Activated T-cell treated with anti-CD3 and anti-CD28 coated beads, Interleukin-2, amount 50 U/mL, for 24 hours (primary cell): ENCODE data around the gene ADAM12.
"Not testable (repeated sequence)": the region's sequence is repeated elsewhere in the genome, so short reads cannot be mapped to it uniquely, and the experiment has no call there.

ENCODE experiments used
- DNase-seq: peaks from one replicate; pipeline ENCODE4 v3.0.0-alpha.2; 2020
- H3K27ac Mint-ChIP-seq: 2 replicates; pipeline ENCODE4 v1.8.0; 2020; ENCODE audit warnings: mild to moderate bottlenecking, mixed read lengths
- H3K27me3 Mint-ChIP-seq: 2 replicates; pipeline ENCODE4 v1.8.0; 2020; ENCODE audit warnings: mixed read lengths
- H3K36me3 Mint-ChIP-seq: 2 replicates; pipeline ENCODE4 v1.8.0; 2020; ENCODE audit warnings: low read depth, mixed read lengths
- H3K4me1 Mint-ChIP-seq: 2 replicates; pipeline ENCODE4 v1.8.0; 2020; ENCODE audit warnings: low read depth, mixed read lengths
- H3K4me3 Mint-ChIP-seq: 2 replicates; pipeline ENCODE4 v1.8.0; 2020; ENCODE audit warnings: mild to moderate bottlenecking, moderate library complexity, mixed read lengths
- H3K9me3 Mint-ChIP-seq: 2 replicates; pipeline ENCODE4 v1.8.0; 2020; ENCODE audit warnings: mixed read lengths

ADAM12 gene

DNA sequence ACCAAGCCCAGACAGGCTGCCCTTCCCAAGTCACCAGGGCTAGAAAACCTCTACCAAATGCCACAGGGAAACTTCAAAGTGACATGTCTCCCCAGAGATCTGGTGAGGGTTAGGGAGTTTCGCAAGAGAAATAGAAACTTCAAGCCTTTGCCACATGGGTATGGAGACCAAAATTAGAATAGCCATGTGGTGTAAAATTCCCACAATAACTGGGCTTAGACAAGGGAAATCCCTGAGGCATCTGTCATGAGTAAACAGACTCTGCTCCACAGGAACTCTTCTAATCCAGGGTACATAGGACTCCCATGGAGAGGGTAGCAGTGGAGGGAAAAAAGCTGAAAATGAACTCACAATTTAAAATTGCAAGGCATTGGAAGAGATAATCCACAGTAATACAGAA is 14.3 kb downstream of the ADAM12 start:
- H3K4me3 Mint-ChIP-seq = no peak overlapping the region
- no peaks in the 10 kb centered on the region for H3K27me3 Mint-ChIP-seq
- peaks cover 4% of the 10 kb centered on the region for H3K9me3 Mint-ChIP-seq
- DNase-seq = no peak
- H3K27ac Mint-ChIP-seq = no peak overlapping the region
- no peaks in the 10 kb centered on the region for H3K36me3 Mint-ChIP-seq
- H3K4me1 Mint-ChIP-seq = no peaks in the 10 kb centered on the region

DNA sequence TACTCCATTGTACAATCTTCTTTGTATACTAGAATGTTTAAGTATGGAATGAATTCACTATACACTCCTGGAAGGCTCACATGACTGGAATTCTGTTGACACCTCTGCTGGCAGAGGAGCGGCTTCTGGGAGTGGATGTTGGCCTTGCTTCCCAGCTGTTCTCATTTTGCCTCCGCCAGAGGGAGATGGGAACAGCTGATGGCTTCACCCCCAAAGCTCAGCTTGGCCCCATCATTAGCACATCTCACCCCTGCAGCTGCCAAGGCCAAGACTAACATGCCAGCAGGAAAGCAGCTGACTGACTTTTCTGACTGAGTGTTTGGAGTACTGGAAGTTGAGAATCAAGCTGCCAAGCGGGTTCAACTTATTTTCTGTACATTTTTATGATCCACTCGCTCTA is 15.1 kb downstream of the ADAM12 start:
- H3K36me3 Mint-ChIP-seq = no peaks in the 10 kb centered on the region
- no peak overlapping the region for H3K27ac Mint-ChIP-seq
- no peak for DNase-seq
- no peaks in the 10 kb centered on the region for H3K27me3 Mint-ChIP-seq
- H3K9me3 Mint-ChIP-seq = peaks cover 4% of the 10 kb centered on the region
- no peak overlapping the region for H3K4me3 Mint-ChIP-seq
- no peaks in the 10 kb centered on the region for H3K4me1 Mint-ChIP-seq

DNA sequence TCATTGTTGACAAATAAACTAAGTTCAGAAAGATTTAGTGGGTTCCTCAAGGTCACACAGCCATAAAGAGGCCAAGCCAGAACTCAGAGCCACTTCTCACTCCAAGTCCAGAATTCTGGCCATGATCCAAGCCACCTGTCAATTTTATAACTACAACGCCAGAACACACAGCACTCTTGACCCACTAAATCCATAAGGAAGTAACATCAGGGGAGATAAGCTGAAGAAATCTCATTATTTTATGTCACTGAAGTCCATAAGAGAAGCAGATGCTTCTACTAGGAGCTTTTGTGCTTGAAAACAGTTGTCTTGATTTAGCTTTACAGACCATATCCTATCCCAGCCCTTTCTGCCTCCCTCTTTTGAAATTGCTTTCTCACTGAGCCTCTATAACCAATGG is 15.9 kb downstream of the ADAM12 start:
- no peak overlapping the region for H3K27ac Mint-ChIP-seq
- H3K36me3 Mint-ChIP-seq = no peaks in the 10 kb centered on the region
- no peak overlapping the region for H3K4me3 Mint-ChIP-seq
- DNase-seq = no peak
- no peaks in the 10 kb centered on the region for H3K27me3 Mint-ChIP-seq
- H3K9me3 Mint-ChIP-seq = peaks cover 4% of the 10 kb centered on the region
- no peaks in the 10 kb centered on the region for H3K4me1 Mint-ChIP-seq

DNA sequence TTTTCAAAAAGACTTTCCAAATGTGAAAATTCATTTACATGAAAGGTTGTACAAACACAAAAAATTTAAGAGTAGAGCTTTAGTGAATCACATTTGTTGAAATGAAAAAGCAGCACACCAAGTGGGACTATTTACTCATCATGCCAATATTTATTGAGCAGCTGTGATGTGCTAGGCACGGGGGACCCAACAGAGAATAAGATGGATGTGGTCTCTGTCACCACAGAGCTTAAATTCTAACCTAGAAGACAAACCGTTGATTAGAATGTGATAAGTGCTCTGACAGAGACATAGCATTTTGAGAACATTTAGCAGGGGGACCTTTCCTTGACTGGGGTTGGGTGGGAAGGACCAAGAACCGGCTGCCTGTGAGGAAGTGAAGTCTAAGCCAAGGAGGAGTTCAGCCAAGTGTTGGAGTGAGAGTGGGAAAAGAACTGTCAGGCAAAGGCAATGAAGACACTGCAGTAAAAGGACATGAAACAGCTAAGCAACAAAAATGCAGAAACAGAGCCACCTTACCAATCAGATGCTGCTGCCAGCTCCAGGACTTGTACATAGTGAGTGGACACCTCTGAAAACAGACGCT is 19.1 kb downstream of the ADAM12 start:
- Mint-ChIP-seq H3K36me3 (no peaks in the 10 kb centered on the region), H3K4me3 (no peak overlapping the region)

DNA sequence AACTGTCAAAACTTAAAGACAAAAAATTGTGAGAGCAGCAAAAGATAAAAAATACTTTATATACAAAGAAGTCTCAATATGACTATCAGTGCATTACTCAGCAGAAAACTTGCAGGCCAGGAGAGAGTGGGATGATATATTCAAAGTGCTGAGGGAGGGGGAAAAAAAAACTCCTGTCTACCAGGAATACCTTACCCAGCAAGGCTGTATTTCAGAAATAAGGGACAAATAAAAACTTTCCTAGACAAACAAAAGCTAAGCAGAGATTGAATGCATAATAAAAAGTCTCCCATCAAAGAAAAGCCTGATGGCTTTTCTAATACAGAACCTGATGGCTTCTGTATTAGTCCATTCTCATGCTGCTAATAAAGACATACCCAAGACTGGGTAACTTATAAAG is 31.1 kb downstream of the ADAM12 start:
- DNase-seq = no peak
- Mint-ChIP-seq H3K36me3 (no peaks in the 10 kb centered on the region), H3K9me3 (peaks cover 46% of the 10 kb centered on the region), H3K27me3 (no peaks in the 10 kb centered on the region), H3K4me3 (no peak overlapping the region), H3K27ac (no peak overlapping the region), H3K4me1 (no peaks in the 10 kb centered on the region)

More for the DNA sequence above, 19.1 kb downstream of the ADAM12 start:
- Mint-ChIP-seq H3K27me3 (no peaks in the 10 kb centered on the region), H3K9me3 (peaks cover 4% of the 10 kb centered on the region), H3K4me1 (no peaks in the 10 kb centered on the region), H3K27ac (no peak overlapping the region)
- no peak for DNase-seq

DNA sequence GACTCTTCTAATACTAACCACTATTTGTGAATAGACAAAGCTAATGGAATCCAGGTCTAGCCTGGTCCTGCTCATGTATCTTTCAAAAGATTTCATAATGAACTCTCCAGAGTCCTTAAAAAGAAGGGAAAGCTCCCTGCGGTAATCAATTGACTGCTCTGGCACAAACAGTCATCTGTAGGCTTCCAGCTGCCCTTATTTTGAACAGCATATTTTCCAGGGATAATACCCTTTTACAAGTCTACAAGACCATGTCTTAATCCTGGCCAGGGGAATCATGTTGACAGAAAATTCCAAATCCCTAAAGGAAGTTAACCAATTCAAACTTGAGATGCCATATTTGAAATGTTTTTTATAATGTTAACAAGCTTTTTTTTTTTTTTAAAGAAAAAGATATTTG is 34.6 kb downstream of the ADAM12 start:
- H3K27ac Mint-ChIP-seq = no peak overlapping the region
- no peaks in the 10 kb centered on the region for H3K27me3 Mint-ChIP-seq
- H3K9me3 Mint-ChIP-seq = peaks cover 29% of the 10 kb centered on the region
- no peak overlapping the region for H3K4me3 Mint-ChIP-seq
- DNase-seq = no peak
- no peaks in the 10 kb centered on the region for H3K36me3 Mint-ChIP-seq
- H3K4me1 Mint-ChIP-seq = no peaks in the 10 kb centered on the region

DNA sequence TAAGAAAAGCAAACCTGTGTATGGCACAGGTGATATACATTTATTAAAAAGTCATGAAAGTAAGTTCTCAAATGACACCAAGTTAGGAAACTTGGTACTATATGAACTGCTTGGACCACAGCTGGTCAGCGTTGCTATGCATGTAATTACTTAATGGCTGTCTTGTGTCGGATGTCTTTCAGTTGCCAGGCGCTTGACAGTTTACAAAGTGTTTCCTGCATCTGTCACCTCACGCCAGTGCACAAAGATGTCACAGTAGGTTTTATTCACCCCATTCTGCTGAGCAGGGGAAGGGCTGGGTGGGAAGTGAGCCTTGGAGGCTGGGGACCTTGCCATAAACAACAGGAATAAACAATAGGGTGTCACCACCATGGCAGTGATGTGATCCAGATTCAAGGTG is 35.8 kb downstream of the ADAM12 start:
- H3K27me3 Mint-ChIP-seq = no peaks in the 10 kb centered on the region
- no peak overlapping the region for H3K27ac Mint-ChIP-seq
- peaks cover 21% of the 10 kb centered on the region for H3K9me3 Mint-ChIP-seq
- no peaks in the 10 kb centered on the region for H3K36me3 Mint-ChIP-seq
- H3K4me3 Mint-ChIP-seq = no peak overlapping the region
- no peak for DNase-seq
- H3K4me1 Mint-ChIP-seq = no peaks in the 10 kb centered on the region

GRCh38 chr10:126351021-126351420 is 37.3 kb downstream of the ADAM12 start:
- H3K4me1 Mint-ChIP-seq = no peaks in the 10 kb centered on the region
- no peak overlapping the region for H3K27ac Mint-ChIP-seq
- H3K27me3 Mint-ChIP-seq = no peaks in the 10 kb centered on the region
- H3K36me3 Mint-ChIP-seq = no peaks in the 10 kb centered on the region
- no peak for DNase-seq
- H3K9me3 Mint-ChIP-seq = peaks cover 11% of the 10 kb centered on the region
- H3K4me3 Mint-ChIP-seq = no peak overlapping the region

GRCh38 chr10:126350216-126350992 is 37.9 kb downstream of the ADAM12 start:
- no peak for DNase-seq
- H3K9me3 Mint-ChIP-seq = peaks cover 9% of the 10 kb centered on the region

GRCh38 chr10:126349676-126350075 is 38.6 kb downstream of the ADAM12 start:
- Mint-ChIP-seq H3K9me3 (peaks cover 5% of the 10 kb centered on the region), H3K36me3 (no peaks in the 10 kb centered on the region), H3K4me1 (no peaks in the 10 kb centered on the region), H3K27me3 (no peaks in the 10 kb centered on the region), H3K27ac (no peak overlapping the region), H3K4me3 (no peak overlapping the region)
- no peak for DNase-seq

More at GRCh38 chr10:126350216-126350992, 37.9 kb downstream of the ADAM12 start:
- Mint-ChIP-seq H3K27ac (no peak overlapping the region), H3K27me3 (no peaks in the 10 kb centered on the region), H3K4me3 (no peak overlapping the region), H3K36me3 (no peaks in the 10 kb centered on the region), H3K4me1 (no peaks in the 10 kb centered on the region)

DNA sequence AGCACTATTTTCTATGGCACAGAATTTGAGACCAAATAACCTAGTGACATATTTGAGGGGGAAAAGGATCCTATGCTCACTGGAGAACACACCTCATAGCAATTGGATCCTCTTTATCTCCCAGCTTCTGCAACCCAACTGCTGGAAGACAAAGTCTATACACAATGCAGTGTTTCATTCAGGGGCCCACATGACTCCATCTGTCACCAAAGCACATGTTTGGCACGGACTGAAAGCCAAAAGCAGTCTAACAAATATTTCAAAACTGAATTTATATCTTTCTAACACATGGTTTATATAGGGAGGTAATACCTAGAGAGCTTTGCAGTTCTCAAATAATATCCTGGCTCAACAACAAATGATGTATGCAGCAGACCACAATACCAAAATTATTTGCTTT is 39.2 kb downstream of the ADAM12 start:
- H3K4me3 Mint-ChIP-seq = no peak overlapping the region
- peaks cover 3% of the 10 kb centered on the region for H3K9me3 Mint-ChIP-seq
- no peak for DNase-seq
- H3K36me3 Mint-ChIP-seq = no peaks in the 10 kb centered on the region
- no peak overlapping the region for H3K27ac Mint-ChIP-seq
- no peaks in the 10 kb centered on the region for H3K27me3 Mint-ChIP-seq
- H3K4me1 Mint-ChIP-seq = no peaks in the 10 kb centered on the region

DNA sequence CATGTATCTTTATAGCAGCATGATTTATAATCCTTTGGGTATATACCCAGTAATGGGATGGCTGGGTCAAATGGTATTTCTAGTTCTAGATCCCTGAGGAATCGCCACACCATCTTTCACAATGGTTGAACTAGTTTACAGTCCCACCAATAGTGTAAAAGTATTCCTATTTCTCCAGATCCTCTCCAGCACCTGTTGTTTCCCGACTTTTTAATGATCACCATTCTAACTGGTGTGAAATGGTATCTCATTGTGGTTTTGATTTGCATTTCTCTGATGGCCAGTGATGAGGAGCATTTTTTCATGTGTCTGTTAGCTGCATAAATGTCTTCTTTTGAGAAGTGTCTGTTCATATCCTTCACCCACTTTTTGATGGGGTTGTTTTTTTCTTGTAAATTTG is 44.8 kb downstream of the ADAM12 start:
- not testable (repeated sequence) for H3K4me3 Mint-ChIP-seq, H3K36me3 Mint-ChIP-seq, DNase-seq, H3K27ac Mint-ChIP-seq, H3K9me3 Mint-ChIP-seq, H3K27me3 Mint-ChIP-seq, H3K4me1 Mint-ChIP-seq

GRCh38 chr10:126342680-126343079 is 45.6 kb downstream of the ADAM12 start:
- H3K27ac Mint-ChIP-seq = no peak overlapping the region
- no peaks in the 10 kb centered on the region for H3K36me3 Mint-ChIP-seq
- H3K4me1 Mint-ChIP-seq = no peaks in the 10 kb centered on the region
- no peak for DNase-seq
- no peak overlapping the region for H3K4me3 Mint-ChIP-seq
- peaks cover 5% of the 10 kb centered on the region for H3K9me3 Mint-ChIP-seq
- no peaks in the 10 kb centered on the region for H3K27me3 Mint-ChIP-seq

DNA sequence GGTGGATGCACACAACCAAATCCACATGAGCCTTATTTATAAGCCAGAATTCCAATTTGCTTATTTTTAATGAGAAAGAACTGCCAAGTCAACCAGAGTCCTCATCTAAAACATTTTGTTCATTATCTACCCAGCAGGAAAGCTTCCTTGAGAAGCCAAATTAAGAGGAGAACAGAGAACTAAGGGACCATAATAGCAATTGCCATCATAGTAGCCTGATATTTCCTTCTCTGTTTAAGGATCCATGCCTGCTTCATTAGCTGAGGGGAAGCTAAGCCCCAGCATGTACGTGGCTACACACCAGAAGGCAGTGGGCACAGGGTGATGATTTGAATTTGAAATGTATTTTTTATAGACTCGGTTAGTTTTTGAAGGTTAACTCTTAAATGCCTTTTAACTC is 46.8 kb downstream of the ADAM12 start:
- Mint-ChIP-seq H3K27ac (no peak overlapping the region), H3K36me3 (no peaks in the 10 kb centered on the region), H3K4me1 (no peaks in the 10 kb centered on the region), H3K9me3 (peaks cover 2% of the 10 kb centered on the region), H3K27me3 (no peaks in the 10 kb centered on the region), H3K4me3 (no peak overlapping the region)
- no peak for DNase-seq

- Mint-ChIP-seq H3K27ac (no peak overlapping the region), H3K9me3 (peaks cover 2% of the 10 kb centered on the region), H3K4me1 (no peaks in the 10 kb centered on the region), H3K4me3 (no peak overlapping the region), H3K27me3 (no peaks in the 10 kb centered on the region), H3K36me3 (no peaks in the 10 kb centered on the region)
- DNase-seq = no peak
Measured at GRCh38 chr10:126337251-126337810, 50.9 kb downstream of the ADAM12 start.
